ENCODE measurements around the gene EID2B.
A peak's percentile ranks its signal among the peaks of the same experiment; 100 is the strongest.

EID2B gene

GRCh38 chr19:39498798-39499642, 33.6 kb downstream of the EID2B start, which contains the start of gene DLL3:
Gene DLL3 (plus strand): TSS chr19:39498947. CDS start chr19:39498975, 28 bp downstream.
- DNase-seq (ENCODE audit: low spot score): no peak

DNA sequence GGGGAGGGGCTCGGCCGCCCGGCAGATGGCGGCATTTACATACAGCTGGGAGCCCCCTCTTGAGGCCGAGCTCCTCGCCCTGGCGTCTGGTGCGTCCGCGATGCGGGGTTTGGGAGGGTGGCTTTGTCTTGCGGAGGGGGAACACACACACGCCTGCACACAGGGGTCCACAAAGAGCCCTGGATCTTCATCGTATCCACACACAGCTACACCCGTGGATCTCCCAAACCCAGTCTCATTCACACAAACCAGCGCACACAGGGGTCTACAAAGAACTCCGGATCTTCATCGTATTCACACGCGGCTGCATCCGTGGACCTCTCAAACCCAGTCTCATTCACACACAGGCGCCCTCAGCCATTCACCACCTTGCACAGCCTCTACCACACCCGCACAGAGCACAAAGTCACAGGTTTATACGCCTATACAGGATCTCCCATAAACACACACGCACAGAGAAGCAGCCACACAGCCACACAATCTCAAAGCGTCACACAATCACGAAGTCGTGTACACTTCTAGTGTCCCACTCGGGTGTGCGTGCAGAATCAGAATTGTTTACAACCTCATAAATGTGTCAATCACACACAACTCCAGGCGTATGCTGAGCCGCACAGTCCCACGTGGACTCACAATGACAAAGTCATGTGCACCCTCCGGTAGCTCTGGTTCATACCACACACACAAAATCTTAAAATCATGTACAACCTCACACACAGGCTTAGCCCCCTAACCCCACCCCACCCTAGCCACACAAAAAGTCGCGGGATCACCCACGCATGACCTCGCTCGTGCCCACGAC, 34.5 kb downstream of the EID2B start:
- peak; percentile 14 for DNase-seq (ENCODE audit: low spot score)

DNA sequence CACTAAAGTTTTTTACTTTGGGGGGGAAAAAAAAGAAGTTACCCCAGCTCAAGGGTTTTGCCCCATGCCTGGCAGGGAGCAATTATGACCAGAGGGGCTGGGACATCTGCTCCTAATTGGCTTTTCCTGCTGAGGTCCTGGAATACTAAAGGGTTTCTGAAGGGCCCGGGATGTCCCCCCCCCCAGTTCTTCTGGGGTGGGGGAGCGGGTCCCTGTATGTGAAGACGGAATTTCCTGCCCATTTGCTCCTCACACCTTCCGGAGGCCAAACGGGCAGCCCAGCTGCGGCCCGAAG, 35.0 kb downstream of the EID2B start:
- no peak for DNase-seq (ENCODE audit: low spot score)

GRCh38 chr19:39496063-39496462, 36.6 kb downstream of the EID2B start:
- DNase-seq (ENCODE audit: low spot score): no peak

DNA sequence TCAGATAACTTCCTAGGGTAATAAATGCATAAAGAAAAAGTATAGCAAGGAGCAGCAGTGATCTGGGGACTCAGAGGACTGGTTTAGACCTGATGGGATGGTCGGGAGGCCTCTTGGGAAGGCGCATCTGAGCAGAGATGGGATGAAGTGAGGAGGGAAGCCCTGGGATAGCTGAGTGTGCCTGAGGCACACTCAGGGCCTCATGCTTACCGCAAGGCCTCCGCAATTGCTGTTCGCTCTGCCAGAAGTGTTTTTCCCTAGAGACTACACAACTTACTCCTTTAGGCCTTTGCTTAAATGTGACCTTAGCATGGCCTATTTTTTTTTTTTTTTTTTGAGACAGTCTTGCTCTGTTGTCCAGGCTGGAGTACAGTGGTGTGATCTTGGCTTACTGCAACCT, 38.0 kb downstream of the EID2B start:
- DNase-seq (ENCODE audit: low spot score): no peak

DNA sequence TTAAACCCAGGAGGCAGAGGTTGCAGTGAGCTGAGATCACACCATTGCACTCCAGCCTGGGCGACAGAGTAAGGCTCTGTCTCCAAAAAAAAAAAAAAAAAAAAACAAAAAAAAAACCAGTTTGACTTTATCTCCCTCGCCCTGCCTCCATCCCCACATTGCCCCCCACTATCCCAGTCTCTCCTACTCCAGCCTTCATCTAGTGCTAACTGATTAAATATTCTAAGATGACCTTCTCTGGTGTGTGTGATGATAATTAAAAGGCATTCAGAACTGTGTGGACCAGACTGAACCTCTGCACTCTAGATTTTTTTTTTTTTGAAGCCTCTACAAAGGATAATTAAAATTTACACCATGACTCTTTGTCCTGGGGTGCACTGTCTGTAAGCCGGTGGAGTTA, 39.9 kb downstream of the EID2B start:
- DNase-seq (ENCODE audit: low spot score): no peak

GRCh38 chr19:39492225-39492624, 40.4 kb downstream of the EID2B start:
- DNase-seq (ENCODE audit: low spot score): no peak

GRCh38 chr19:39489756-39490155, 42.9 kb downstream of the EID2B start:
- DNase-seq (ENCODE audit: low spot score): no peak

DNA sequence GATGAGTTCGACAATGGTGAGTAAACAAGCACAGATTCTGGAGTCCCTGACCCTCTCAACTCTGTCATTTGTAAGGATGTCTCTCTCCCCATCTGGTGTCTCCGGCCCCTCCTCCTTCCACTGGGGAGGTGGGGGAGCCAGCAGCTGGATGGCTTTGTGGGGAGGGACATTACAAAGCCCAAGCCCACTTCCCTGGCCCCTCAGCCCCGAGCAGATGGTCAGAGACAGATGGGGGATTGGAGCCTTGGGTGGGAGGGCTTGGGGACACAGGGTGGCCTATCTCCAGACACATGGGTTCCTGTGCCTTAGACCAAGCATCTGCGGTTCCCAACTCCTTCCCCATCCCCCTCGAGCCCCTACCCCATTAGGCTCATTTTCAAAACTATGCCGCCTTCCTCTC, 49.5 kb downstream of the EID2B start:
- DNase-seq (ENCODE audit: low spot score): no peak

DNA sequence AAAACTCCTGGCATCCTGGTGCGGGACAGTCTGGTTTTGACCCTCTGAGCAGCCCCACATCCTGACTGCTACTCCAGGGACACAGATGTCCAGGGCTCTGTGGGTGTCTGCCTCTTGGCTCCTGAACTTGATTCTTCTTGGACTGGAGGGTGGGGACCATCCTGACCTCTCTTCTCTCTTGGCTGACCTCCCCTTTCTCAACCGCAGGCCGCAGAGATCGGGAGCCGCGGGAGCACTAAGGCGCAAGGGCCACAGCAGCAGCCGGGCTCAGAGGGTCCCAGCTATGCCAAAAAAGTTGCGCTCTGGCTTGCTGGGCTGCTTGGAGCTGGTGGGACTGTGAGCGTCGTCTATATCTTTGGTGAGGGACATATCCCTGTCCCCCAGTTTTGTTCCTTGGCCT, 51.0 kb downstream of the EID2B start:
- DNase-seq (ENCODE audit: low spot score): no peak

DNA sequence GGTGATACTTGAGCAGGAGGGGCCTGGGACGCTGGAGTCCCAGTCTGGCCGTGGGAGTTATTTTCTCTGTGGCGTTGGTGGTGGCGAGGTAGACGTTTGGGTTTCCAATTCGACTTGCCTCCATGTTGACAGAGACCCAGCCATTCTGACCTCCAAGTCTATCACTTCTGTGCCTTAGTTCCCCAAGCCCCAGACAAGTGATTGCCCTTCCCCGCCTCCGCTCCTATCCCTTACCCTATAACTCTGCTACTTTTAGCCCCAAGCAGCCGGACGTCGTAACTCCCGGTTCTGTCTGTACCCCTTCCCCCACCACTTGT, 51.5 kb downstream of the EID2B start:
- DNase-seq (ENCODE audit: low spot score): no peak
